LHCN-M2 (cell line): Measurements from ENCODE around the gene NEGR1. TPM values are rescaled to one million over a fixed set of nuclear protein-coding genes. Genes with fewer than 3 reads are reported as not detected.

ENCODE experiments used
- DNase-seq: peaks from one replicate; pipeline ENCODE4 v3.0.0-alpha.2; 2012; ENCODE audit warnings: low read depth
- total RNA-seq: library from RNA; depleted of rRNA; stranded (reverse); fragments of >200 nt; gene quantifications from 2 replicates; pipeline ENCODE4 v1.2.3, GENCODE V29; 2014

Gene NEGR1
- total RNA-seq, 1 experiment from 2014 or later = 8.8 TPM

- no peak for DNase-seq
Measured at GRCh38 chr1:71390518-71390917, 891.8 kb downstream of the NEGR1 start.

DNA sequence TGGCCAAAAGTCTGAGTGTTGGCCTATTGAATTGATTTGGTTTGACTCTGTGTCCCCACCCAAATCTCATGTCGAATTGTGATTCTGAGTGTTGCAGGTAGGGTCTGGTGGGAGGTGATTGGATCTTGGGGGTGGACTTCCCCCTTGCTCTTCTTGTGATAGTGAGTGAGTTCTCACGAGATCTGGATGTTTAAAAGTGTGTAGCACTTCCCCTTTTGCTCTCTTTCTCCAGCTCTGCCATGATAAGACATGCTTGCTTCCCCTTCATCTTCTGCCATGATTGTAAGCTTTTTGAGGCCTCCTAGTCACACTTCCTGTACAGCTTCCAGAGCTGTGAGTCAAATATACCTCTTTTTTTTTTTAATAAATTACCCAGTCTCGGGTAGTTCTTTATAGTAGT is 904.5 kb downstream of the NEGR1 start:
- no peak for DNase-seq

GRCh38 chr1:71372496-71372895 is 909.8 kb downstream of the NEGR1 start:
- DNase-seq = no peak

GRCh38 chr1:71371581-71371980 is 910.8 kb downstream of the NEGR1 start:
- DNase-seq = no peak

- DNase-seq = peak; percentile 11
Measured at GRCh38 chr1:71364236-71364635, 918.1 kb downstream of the NEGR1 start.

DNA sequence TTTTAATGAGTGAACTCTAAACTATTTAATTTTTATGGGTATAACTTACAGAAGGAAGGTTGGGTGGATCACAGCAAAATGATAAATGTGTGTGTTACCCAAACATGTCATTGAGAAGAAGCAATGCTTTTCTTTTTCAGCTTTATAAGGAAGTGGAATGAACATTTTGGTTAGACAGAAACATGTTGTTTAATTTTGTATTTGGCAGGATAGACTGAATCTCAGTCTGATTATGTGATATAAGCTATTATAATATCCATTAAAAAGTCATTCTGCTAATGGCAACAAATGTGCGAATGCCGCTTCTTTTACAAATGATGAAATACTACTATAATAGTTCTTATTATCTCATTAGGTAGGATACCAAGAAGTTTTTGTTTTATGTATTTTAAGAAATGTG is 919.6 kb downstream of the NEGR1 start:
- DNase-seq = no peak

GRCh38 chr1:71362076-71362475 is 920.3 kb downstream of the NEGR1 start:
- no peak for DNase-seq

DNA sequence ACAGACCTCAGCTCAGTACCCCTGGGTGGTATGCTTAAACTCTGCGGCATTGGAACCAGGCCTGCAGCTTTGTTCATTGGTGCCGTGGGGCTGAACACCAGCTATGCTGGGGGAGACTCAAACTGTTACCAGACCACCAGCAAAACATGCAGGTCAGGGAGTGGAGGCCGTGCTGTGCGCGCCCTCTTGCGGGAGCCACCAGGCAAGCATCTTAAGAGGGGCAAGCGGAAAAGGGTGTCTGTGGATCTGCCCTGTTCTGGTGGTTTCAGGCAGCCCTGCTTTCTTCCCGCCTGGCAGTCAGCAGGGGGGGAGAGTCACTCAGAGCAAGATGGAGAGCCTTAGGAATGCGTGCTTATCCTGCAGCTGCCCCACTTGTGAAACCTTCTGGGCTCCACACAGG is 924.6 kb downstream of the NEGR1 start:
- DNase-seq = no peak

GRCh38 chr1:71351438-71351837 is 930.9 kb downstream of the NEGR1 start:
- peak; percentile 73 for DNase-seq

GRCh38 chr1:71350805-71351204 is 931.5 kb downstream of the NEGR1 start:
- peak; percentile 41 for DNase-seq

- DNase-seq = no peak
Measured at GRCh38 chr1:71350330-71350729, 932.0 kb downstream of the NEGR1 start.
